ENCODE measurements around the gene COQ8B.

DNA sequence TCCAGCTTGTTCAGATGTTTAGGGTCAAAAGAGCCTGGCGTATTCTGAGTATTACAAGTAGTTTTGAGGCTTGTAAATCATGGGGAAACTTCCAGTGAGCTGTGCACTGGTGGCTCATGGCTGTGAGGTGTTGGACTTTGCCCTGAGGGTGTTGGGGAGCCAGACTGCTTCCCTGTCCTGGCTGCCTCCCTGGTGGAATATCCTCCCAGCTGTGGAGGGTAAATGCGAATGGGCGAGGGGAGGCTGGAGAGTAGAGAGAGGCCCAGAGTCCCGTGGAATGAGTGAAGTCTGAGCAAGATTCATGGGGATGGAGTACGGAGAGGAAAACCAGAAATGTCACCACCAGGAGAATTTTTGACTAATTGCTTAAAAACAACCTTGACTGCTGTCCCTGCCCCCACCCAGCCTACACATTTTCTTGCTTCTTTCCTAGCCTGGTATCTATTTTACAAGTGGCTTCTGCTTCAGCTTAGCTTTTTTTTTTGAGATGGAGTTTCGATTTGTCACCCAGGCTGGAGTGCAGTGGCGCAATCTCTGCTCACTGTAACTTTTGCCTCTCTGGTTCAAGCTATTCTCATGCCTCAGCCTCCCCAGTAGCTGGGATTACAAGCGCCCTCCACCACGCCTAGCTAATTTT lies 38.0 kb upstream of the COQ8B start:
- TF ChIP-seq POLR2A (IDR thresholded peaks at IDR 0.05), result no peak
- no peak for TF ChIP-seq CTCF (IDR thresholded peaks at IDR 0.05)

Measured in lower leg skin (tissue), 3 donors.